ENCODE measurements around the gene IDH3B.

Gene IDH3B

DNA sequence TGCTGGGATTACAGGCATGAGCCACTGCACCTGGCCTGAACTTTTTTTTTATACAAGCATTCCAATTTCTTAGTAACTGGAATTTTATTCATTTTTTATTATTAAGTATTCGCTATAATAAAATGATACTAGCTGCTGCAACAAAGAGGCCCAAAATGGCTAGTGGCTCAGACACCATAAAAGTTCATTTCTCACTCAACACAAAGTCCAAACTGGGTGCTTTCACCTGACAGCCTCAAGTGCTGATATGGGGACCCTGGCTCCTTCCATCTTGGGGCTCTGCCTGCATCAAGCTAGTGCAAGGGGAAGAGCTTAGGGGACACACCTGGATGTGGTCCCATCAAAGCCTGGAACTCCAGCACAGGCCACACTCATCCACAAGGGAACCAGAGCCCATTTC lies 23.8 kb downstream of the IDH3B start:
- WGBS, 2 experiments (ENCODE audit: insufficient coverage in 2 of 2), result no CpG with 5 or more reads among the region's 1 CpG
- no peaks in the 10 kb centered on the region for H3K9me3 ChIP-seq (ENCODE audit: control insufficient read depth, low read length)
- H3K4me3 ChIP-seq (ENCODE audit: extremely low read depth, insufficient read depth, low read length, poor library complexity, severe bottlenecking), result no peak overlapping the region
- H3K4me1 ChIP-seq (ENCODE audit: control insufficient read depth, insufficient read depth, low read length, poor library complexity, severe bottlenecking), result no peaks in the 10 kb centered on the region
- no peak overlapping the region for H3K27ac ChIP-seq (ENCODE audit: low read depth, low read length, severe bottlenecking)
- no peaks in the 10 kb centered on the region for H3K36me3 ChIP-seq (ENCODE audit: control insufficient read depth, insufficient read depth, low read length)

DNA sequence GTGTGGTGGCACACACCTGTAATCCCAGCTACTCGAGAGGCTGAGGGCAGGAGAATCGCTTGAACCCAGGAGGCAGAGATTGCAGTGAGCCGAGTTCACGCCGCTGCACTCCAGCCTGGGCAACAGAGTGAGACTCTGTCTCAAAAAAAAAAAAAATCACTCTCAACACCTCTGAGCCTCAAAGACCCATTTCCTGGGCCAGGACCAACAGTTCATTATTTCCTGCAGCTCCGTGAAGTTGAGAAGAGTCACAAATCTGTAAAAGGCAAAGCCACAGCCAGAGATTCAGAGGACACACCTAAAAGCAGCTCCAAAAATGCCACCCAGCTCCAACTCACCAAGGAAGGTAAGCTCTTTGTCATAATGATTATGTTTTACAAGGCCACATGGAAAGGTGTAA lies 26.8 kb downstream of the IDH3B start:
- no peak overlapping the region for H3K27ac ChIP-seq (ENCODE audit: low read depth, low read length, severe bottlenecking)
- WGBS, 2 experiments (ENCODE audit: insufficient coverage in 2 of 2), result 85 to 90% methylated on average over 4 to 5 of the region's 6 CpGs
- no peaks in the 10 kb centered on the region for H3K36me3 ChIP-seq (ENCODE audit: control insufficient read depth, insufficient read depth, low read length)

DNA sequence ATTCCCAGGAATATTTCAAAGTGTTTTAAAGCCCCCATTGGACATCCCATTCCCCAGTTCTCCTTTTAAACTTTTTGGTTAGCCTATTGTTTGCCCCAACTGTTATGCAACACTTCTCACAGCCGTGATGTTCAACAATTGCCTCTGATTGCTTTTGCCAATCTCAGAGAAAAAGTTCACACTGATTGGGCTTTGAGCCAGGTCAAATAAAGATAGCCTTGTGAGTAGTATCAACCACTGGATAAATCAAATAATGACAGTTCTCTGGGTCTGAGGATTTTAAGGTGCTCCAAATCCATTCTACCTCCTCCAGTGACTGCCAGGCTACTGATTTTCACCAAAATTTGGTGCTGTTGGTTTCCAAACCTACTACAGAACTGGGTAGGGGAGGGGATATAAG lies 30.6 kb downstream of the IDH3B start:
- Histone ChIP-seq H3K27ac (ENCODE audit: low read depth, low read length, severe bottlenecking) (no peak overlapping the region), H3K9me3 (ENCODE audit: control insufficient read depth, low read length) (no peaks in the 10 kb centered on the region), H3K4me3 (ENCODE audit: extremely low read depth, insufficient read depth, low read length, poor library complexity, severe bottlenecking) (no peak overlapping the region), H3K4me1 (ENCODE audit: control insufficient read depth, insufficient read depth, low read length, poor library complexity, severe bottlenecking) (no peaks in the 10 kb centered on the region), H3K36me3 (ENCODE audit: control insufficient read depth, insufficient read depth, low read length) (no peaks in the 10 kb centered on the region)
- WGBS, 2 experiments (ENCODE audit: insufficient coverage in 2 of 2), result 40% methylated on average over 1 of the region's 1 CpG; no CpG with 5 or more reads in 1 of the 2 experiments

More for the DNA sequence above, 26.8 kb downstream of the IDH3B start:
- no peak overlapping the region for H3K4me3 ChIP-seq (ENCODE audit: extremely low read depth, insufficient read depth, low read length, poor library complexity, severe bottlenecking)
- H3K4me1 ChIP-seq (ENCODE audit: control insufficient read depth, insufficient read depth, low read length, poor library complexity, severe bottlenecking), result no peaks in the 10 kb centered on the region
- no peaks in the 10 kb centered on the region for H3K9me3 ChIP-seq (ENCODE audit: control insufficient read depth, low read length)

DNA sequence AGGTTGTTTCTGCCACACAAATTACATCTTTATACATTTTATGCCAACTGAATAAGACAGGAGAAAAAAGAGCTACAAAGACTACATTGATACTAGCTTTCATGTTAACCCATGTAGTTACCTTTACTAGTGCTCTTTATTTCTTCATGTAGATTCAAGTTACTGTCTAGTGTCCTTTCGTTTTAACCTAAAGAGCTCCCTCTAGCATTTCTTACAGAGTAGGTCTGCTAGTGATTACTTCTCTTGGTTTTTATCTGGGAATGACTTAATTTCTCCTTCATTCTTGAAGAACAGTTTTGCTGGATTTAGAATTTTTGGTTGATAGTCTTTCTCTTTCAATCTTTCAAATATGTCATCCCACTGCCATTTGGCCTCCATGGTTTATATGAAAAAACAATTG lies 32.8 kb downstream of the IDH3B start:
- Histone ChIP-seq H3K4me1 (ENCODE audit: control insufficient read depth, insufficient read depth, low read length, poor library complexity, severe bottlenecking) (no peaks in the 10 kb centered on the region), H3K36me3 (ENCODE audit: control insufficient read depth, insufficient read depth, low read length) (no peaks in the 10 kb centered on the region), H3K9me3 (ENCODE audit: control insufficient read depth, low read length) (peaks cover 15% of the 10 kb centered on the region), H3K27ac (ENCODE audit: low read depth, low read length, severe bottlenecking) (no peak overlapping the region), H3K4me3 (ENCODE audit: extremely low read depth, insufficient read depth, low read length, poor library complexity, severe bottlenecking) (no peak overlapping the region)
- 20% methylated on average over 1 of the region's 1 CpG; no CpG with 5 or more reads in 1 of the 2 experiments for WGBS, 2 experiments (ENCODE audit: insufficient coverage in 2 of 2)

DNA sequence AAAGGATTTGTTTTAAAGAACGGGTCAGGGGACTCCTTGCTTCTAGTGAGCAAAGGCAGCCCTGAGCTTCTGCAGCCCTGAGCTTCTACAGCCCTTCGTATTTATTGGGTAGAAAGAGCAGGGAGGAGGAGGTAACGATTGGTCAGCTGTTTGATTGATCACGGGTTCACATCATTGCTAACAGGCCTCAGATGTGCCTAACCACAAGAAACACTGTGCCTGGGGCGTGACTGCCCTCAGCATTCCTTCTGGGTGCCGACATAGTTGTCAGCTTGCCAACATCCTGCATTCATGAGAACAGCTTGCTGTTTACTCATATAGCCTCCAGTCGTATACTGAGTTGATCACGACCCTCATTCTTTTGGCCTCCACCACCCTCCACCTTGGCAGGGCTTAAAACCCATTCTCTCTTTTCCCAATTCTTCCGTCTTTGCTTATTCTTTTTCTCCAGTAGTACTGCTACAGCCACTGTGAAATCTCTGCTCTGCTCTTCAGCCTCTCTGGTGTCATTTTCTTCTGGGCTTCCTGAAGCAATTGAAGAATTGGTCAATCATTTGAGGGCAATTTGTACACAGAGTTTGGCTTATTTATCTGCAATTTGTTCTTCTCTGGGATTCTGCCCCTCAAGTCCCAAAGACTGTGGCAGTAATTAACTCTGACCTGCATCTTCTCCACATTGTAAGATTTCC lies 37.0 kb downstream of the IDH3B start:
- Histone ChIP-seq H3K27ac (ENCODE audit: low read depth, low read length, severe bottlenecking) (no peak overlapping the region), H3K4me3 (ENCODE audit: extremely low read depth, insufficient read depth, low read length, poor library complexity, severe bottlenecking) (no peak overlapping the region), H3K4me1 (ENCODE audit: control insufficient read depth, insufficient read depth, low read length, poor library complexity, severe bottlenecking) (no peaks in the 10 kb centered on the region), H3K9me3 (ENCODE audit: control insufficient read depth, low read length) (peaks cover 19% of the 10 kb centered on the region), H3K36me3 (ENCODE audit: control insufficient read depth, insufficient read depth, low read length) (no peaks in the 10 kb centered on the region)
- WGBS, 2 experiments (ENCODE audit: insufficient coverage in 2 of 2), result 78 to 86% methylated on average over 8 to 9 of the region's 9 CpGs

DNA sequence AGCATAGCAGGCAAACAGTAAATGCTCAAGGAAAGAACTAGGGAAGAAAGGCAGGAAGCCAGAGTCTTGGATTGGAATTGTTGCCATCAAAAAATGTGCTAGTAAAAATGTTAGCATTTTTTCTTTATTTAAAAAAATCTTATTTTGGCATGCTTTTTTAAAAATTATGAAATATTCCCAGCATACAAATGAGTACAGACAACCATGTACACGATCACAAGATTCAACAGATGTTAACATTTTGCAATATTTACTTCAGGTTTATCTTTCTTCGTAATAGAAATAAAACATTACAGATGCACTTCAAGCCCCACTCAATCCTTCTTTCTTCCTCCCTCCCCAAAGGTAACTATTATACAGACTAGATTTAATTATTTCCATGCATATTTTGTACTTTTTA lies 39.0 kb downstream of the IDH3B start:
- H3K4me3 ChIP-seq (ENCODE audit: extremely low read depth, insufficient read depth, low read length, poor library complexity, severe bottlenecking), result no peak overlapping the region
- H3K4me1 ChIP-seq (ENCODE audit: control insufficient read depth, insufficient read depth, low read length, poor library complexity, severe bottlenecking), result no peaks in the 10 kb centered on the region
- no peaks in the 10 kb centered on the region for H3K36me3 ChIP-seq (ENCODE audit: control insufficient read depth, insufficient read depth, low read length)
- peaks cover 21% of the 10 kb centered on the region for H3K9me3 ChIP-seq (ENCODE audit: control insufficient read depth, low read length)
- no peak overlapping the region for H3K27ac ChIP-seq (ENCODE audit: low read depth, low read length, severe bottlenecking)
- 71 to 89% methylated on average over 1 to 2 of the region's 2 CpGs for WGBS, 2 experiments (ENCODE audit: insufficient coverage in 2 of 2)

DNA sequence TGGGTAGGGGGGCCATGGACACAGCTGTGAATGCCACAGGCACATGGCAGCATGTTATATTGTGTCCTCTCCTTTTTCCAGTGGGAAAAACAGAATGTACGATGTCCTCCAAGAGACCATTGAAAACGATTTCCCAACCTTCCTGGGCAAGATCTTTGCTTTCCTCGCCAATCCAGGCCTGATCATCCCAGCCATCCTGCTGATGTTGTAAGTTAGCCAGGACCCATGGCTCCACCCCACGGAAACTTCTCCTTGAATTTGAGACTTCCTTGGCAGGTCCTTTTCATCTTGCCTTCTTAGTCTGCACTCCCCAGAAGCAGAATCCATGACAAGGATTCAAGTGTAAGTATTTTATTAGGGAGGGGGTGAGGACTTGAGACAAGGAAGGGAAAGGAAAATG lies 39.8 kb downstream of the IDH3B start:
- H3K27ac ChIP-seq (ENCODE audit: low read depth, low read length, severe bottlenecking), result no peak overlapping the region
- peaks cover 30% of the 10 kb centered on the region for H3K9me3 ChIP-seq (ENCODE audit: control insufficient read depth, low read length)
- H3K36me3 ChIP-seq (ENCODE audit: control insufficient read depth, insufficient read depth, low read length), result no peaks in the 10 kb centered on the region
- no peaks in the 10 kb centered on the region for H3K4me1 ChIP-seq (ENCODE audit: control insufficient read depth, insufficient read depth, low read length, poor library complexity, severe bottlenecking)
- WGBS, 2 experiments (ENCODE audit: insufficient coverage in 2 of 2), result 83 to 85% methylated on average over 3 to 4 of the region's 4 CpGs
- H3K4me3 ChIP-seq (ENCODE audit: extremely low read depth, insufficient read depth, low read length, poor library complexity, severe bottlenecking), result no peak overlapping the region

DNA sequence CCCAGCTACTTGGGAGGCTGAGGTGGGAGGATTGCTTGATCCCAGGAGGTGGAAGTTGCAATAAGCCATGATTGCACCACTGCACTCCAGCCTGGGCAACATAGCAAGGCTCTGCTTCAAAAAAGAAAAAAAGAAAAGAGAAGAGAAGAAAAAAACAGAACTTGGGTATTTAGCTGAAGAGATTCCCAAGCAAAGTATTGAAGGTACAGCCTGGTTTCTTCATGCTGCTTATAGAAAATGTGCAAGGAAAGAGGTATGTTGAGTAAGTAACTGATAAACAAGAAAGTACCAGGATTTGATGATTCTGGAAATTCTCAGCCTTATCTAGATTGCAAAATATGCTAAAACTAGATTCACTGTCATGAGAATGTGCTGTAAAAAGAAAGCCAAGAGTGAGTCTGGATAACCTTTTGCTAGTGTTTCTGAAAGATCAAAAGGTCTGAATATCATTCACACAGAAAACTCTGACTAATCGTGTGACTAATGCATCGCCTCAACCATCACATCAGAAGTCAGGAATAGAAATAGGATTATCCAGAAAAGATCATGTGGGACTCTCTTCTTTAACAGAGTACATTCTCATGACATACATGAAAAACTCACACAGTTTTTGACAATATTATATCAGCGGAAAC lies 43.9 kb downstream of the IDH3B start:
- Histone ChIP-seq H3K27ac (ENCODE audit: low read depth, low read length, severe bottlenecking) (no peak overlapping the region), H3K9me3 (ENCODE audit: control insufficient read depth, low read length) (peaks cover 15% of the 10 kb centered on the region), H3K4me3 (ENCODE audit: extremely low read depth, insufficient read depth, low read length, poor library complexity, severe bottlenecking) (no peak overlapping the region), H3K4me1 (ENCODE audit: control insufficient read depth, insufficient read depth, low read length, poor library complexity, severe bottlenecking) (no peaks in the 10 kb centered on the region), H3K36me3 (ENCODE audit: control insufficient read depth, insufficient read depth, low read length) (no peaks in the 10 kb centered on the region)
- 88 to 89% methylated on average over 1 to 3 of the region's 3 CpGs for WGBS, 2 experiments (ENCODE audit: insufficient coverage in 2 of 2)

DNA sequence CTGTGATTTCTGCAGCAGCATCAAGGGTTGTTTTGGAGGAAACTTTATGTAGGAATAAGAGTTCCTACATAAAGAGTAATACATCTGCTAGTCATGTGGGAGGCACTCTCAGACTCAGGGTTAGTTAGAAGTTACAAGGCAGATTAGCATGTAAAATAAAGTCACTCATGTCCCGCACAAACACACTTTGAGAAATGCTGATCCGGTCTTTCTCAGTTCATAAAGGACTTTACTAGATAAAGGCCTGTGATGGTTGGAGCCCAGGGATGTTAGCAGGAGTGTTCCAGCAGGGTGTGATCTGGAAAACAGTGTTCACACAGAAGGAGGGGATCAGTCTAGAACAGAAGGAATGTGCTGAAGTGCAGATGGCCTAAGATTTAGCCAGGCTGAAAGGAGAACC lies 44.7 kb downstream of the IDH3B start:
- H3K36me3 ChIP-seq (ENCODE audit: control insufficient read depth, insufficient read depth, low read length), result no peaks in the 10 kb centered on the region
- H3K27ac ChIP-seq (ENCODE audit: low read depth, low read length, severe bottlenecking), result no peak overlapping the region
- H3K4me3 ChIP-seq (ENCODE audit: extremely low read depth, insufficient read depth, low read length, poor library complexity, severe bottlenecking), result no peak overlapping the region
- H3K9me3 ChIP-seq (ENCODE audit: control insufficient read depth, low read length), result peaks cover 15% of the 10 kb centered on the region
- 67% methylated on average over 1 to 2 of the region's 2 CpGs for WGBS, 2 experiments (ENCODE audit: insufficient coverage in 2 of 2)
- no peaks in the 10 kb centered on the region for H3K4me1 ChIP-seq (ENCODE audit: control insufficient read depth, insufficient read depth, low read length, poor library complexity, severe bottlenecking)

DNA sequence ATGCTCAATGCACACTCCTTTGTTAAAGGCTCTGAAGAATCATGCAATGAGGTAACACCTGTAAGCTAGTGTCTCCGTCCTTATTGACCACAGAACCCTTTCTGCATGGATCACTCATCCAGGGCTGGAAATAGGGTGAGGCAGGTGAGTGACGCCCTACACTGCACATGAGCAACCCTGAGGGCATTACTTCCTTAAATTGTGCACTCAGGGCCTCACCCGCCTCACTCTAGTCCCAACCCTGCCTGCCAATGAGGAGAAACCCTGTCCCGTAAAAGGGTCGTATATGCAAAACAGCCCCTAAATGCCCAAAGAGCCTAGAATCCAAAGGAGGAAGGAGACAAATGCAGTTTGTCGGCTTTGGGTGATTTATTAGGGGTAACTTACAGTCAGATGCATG lies 45.2 kb downstream of the IDH3B start:
- 84 to 94% methylated on average over 2 to 4 of the region's 6 CpGs for WGBS, 2 experiments (ENCODE audit: insufficient coverage in 2 of 2)
- no peaks in the 10 kb centered on the region for H3K4me1 ChIP-seq (ENCODE audit: control insufficient read depth, insufficient read depth, low read length, poor library complexity, severe bottlenecking)
- no peak overlapping the region for H3K4me3 ChIP-seq (ENCODE audit: extremely low read depth, insufficient read depth, low read length, poor library complexity, severe bottlenecking)
- no peak overlapping the region for H3K27ac ChIP-seq (ENCODE audit: low read depth, low read length, severe bottlenecking)
- H3K9me3 ChIP-seq (ENCODE audit: control insufficient read depth, low read length), result peaks cover 15% of the 10 kb centered on the region
- no peaks in the 10 kb centered on the region for H3K36me3 ChIP-seq (ENCODE audit: control insufficient read depth, insufficient read depth, low read length)

DNA sequence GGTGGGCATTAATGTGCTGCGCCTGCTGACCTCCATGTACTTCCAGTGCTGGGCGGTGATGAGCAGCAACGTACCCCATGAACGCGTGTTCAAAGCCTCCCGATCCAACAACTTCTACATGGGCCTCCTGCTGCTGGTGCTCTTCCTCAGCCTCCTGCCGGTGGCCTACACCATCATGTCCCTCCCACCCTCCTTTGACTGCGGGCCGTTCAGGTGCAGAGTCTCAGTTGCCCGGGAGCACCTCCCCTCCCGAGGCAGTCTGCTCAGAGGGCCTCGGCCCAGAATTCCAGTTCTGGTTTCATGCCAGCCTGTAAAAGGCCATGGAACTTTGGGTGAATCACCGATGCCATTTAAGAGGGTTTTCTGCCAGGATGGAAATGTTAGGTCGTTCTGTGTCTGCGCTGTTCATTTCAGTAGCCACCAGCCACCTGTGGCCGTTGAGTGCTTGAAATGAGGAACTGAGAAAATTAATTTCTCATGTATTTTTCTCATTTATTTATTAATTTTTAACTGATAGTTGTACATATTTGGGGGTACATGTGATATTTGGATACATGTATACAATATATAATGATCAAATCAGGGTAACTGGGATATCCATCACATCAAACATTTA lies 46.8 kb downstream of the IDH3B start:
- Histone ChIP-seq H3K27ac (ENCODE audit: low read depth, low read length, severe bottlenecking) (no peak overlapping the region), H3K4me1 (ENCODE audit: control insufficient read depth, insufficient read depth, low read length, poor library complexity, severe bottlenecking) (no peaks in the 10 kb centered on the region), H3K4me3 (ENCODE audit: extremely low read depth, insufficient read depth, low read length, poor library complexity, severe bottlenecking) (no peak overlapping the region), H3K36me3 (ENCODE audit: control insufficient read depth, insufficient read depth, low read length) (no peaks in the 10 kb centered on the region), H3K9me3 (ENCODE audit: control insufficient read depth, low read length) (peaks cover 15% of the 10 kb centered on the region)
- 82 to 85% methylated on average over 13 to 15 of the region's 16 CpGs for WGBS, 2 experiments (ENCODE audit: insufficient coverage in 2 of 2)

All from mesodermal cell (in vitro differentiated cells).